ENCODE data around the gene NTRK2.

The NTRK2 gene

DNA sequence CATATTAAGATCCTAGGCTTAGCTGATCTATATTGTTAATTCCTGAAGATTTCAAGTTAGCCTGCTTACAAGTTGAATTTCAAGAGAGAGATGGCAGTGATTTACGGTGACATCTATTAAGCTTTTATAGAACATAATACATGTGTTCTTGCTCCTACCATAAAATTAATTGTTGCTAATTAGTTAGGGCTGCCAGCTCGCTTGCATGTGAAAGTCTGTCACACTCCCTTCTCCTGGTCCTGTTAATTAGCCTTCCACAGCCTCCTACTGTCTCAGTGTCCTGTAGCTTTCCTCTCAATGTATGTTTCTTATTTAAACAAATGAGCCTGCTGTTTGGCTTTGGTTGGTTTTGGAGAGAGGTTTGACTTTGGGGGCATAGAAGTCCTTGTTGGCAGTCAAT lies 247.2 kb downstream of the NTRK2 start:
- H3K27me3 ChIP-seq (ENCODE audit: control insufficient read depth in 1 of 2, insufficient read depth in 2 of 2, low read length in 2 of 2) = no peaks in the 10 kb centered on the region
- no peaks in the 10 kb centered on the region for H3K9me3 ChIP-seq (ENCODE audit: control insufficient read depth in 2 of 2, low read length in 2 of 2)
- H3K27ac ChIP-seq (ENCODE audit: low read length) = no peak overlapping the region
- no peak overlapping the region for H3K9ac ChIP-seq (ENCODE audit: low read length in 2 of 2)
- H3K4me3 ChIP-seq (ENCODE audit: low read length in 2 of 2) = no peak overlapping the region
- no peaks in the 10 kb centered on the region for H3K36me3 ChIP-seq (ENCODE audit: control insufficient read depth in 2 of 2, insufficient read depth in 2 of 2, low read length in 2 of 2)
- H3K4me1 ChIP-seq (ENCODE audit: control insufficient read depth, insufficient read depth, low read length) = no peaks in the 10 kb centered on the region

DNA sequence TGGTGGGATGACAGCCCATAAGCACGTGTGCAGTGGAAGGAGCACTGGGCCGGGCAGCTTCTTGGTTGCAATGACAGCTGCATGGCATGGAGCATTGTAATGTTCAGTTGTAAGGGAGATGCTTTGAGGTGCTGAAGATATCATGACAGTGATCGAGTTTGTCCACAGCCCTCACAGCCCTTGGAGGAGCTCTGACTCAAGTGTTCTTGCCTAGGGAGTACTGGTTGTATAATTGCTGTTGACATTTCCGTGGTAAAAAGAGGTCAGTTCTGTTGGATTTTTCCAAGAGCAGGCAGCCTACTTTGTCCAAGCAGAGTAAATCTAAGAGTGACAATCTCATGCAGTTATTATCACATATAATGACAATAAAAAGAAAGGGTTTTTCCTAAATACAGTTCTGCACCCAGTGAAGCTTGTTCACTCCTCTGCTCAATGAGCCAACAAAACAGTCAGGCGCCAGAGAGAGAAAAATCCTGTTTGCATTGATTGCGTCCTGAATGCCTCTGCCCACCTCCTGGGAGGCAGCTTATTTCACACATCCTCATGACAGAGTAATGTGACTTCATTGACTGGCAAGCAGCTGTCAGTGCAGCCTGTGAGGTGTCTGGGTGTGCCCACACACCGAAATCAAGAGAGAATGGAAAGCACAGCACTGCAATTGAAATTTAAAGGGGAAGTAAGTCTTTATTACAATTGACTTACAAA lies 248.0 kb downstream of the NTRK2 start:
- no peak overlapping the region for H3K27ac ChIP-seq (ENCODE audit: low read length)
- H3K9ac ChIP-seq (ENCODE audit: low read length in 2 of 2) = no peak overlapping the region
- H3K36me3 ChIP-seq (ENCODE audit: control insufficient read depth in 2 of 2, insufficient read depth in 2 of 2, low read length in 2 of 2) = no peaks in the 10 kb centered on the region
- H3K9me3 ChIP-seq (ENCODE audit: control insufficient read depth in 2 of 2, low read length in 2 of 2) = no peaks in the 10 kb centered on the region
- no peaks in the 10 kb centered on the region for H3K4me1 ChIP-seq (ENCODE audit: control insufficient read depth, insufficient read depth, low read length)
- no peak overlapping the region for H3K4me3 ChIP-seq (ENCODE audit: low read length in 2 of 2)
- H3K27me3 ChIP-seq (ENCODE audit: control insufficient read depth in 1 of 2, insufficient read depth in 2 of 2, low read length in 2 of 2) = no peaks in the 10 kb centered on the region

DNA sequence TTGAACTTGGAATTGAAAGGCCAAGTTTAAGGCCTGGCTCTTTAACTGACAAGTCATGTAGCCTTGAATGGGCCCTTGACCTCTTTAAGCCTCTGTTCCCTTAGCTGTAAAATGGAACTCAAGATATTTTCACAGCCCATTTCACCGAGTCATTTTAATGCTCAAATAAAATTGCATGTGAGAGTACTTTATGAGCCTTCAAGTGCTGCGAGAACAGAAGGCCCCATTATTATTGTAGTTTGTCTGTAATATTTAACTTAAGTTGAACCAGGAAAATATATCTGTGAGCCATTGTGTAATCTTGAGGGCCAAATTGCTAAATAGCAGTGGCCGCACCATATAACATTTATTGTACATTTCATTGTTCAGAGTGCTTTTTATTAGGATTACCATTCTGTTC lies 249.9 kb downstream of the NTRK2 start:
- Histone ChIP-seq H3K4me1 (ENCODE audit: control insufficient read depth, insufficient read depth, low read length) (no peaks in the 10 kb centered on the region), H3K27me3 (ENCODE audit: control insufficient read depth in 1 of 2, insufficient read depth in 2 of 2, low read length in 2 of 2) (no peaks in the 10 kb centered on the region), H3K4me3 (ENCODE audit: low read length in 2 of 2) (no peak overlapping the region), H3K9me3 (ENCODE audit: control insufficient read depth in 2 of 2, low read length in 2 of 2) (no peaks in the 10 kb centered on the region), H3K27ac (ENCODE audit: low read length) (no peak overlapping the region), H3K36me3 (ENCODE audit: control insufficient read depth in 2 of 2, insufficient read depth in 2 of 2, low read length in 2 of 2) (no peaks in the 10 kb centered on the region), H3K9ac (ENCODE audit: low read length in 2 of 2) (no peak overlapping the region)

DNA sequence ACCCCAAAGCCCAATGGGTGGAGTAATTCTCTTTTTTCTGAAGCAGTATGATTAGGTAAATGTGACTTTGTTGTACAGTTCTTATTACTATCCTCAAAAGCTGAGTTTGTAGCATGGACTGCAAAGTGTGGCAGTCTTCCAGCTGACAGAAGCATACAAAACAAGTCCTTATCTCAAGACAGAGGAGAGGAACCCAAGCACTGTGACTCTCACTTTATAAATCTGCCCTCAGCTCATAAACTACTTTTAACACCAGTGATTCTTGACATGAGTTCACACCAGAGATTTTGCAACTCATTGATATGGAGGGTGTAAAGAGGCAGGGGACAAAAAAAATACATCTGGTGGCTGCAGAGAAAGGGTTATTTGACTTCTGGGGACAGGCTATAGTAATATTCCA lies 251.6 kb downstream of the NTRK2 start:
- Histone ChIP-seq H3K4me3 (ENCODE audit: low read length in 2 of 2) (no peak overlapping the region), H3K36me3 (ENCODE audit: control insufficient read depth in 2 of 2, insufficient read depth in 2 of 2, low read length in 2 of 2) (no peaks in the 10 kb centered on the region)

DNA sequence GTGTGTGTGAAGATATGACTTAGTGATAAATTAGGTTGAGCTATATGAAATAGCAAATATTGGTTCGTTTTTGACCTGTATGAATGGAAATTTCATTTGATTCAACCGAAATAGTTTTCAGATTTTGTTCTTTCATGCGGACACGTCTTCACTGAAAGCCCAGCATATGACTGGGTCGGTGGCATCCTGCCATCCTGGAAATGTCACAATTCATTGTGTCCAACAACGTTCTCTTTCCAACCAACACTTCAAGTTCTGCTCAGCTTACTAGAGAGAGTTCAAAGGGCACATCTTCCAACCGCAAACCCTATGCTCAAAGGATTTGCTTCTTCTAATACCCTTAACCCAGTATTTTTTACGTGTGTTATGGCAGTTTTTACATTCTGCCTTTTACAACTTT lies 252.5 kb downstream of the NTRK2 start:
- H3K27ac ChIP-seq (ENCODE audit: low read length) = no peak overlapping the region
- no peak overlapping the region for H3K9ac ChIP-seq (ENCODE audit: low read length in 2 of 2)
- no peaks in the 10 kb centered on the region for H3K4me1 ChIP-seq (ENCODE audit: control insufficient read depth, insufficient read depth, low read length)
- no peaks in the 10 kb centered on the region for H3K36me3 ChIP-seq (ENCODE audit: control insufficient read depth in 2 of 2, insufficient read depth in 2 of 2, low read length in 2 of 2)
- no peaks in the 10 kb centered on the region for H3K27me3 ChIP-seq (ENCODE audit: control insufficient read depth in 1 of 2, insufficient read depth in 2 of 2, low read length in 2 of 2)
- no peak overlapping the region for H3K4me3 ChIP-seq (ENCODE audit: low read length in 2 of 2)
- H3K9me3 ChIP-seq (ENCODE audit: control insufficient read depth in 2 of 2, low read length in 2 of 2) = no peaks in the 10 kb centered on the region

More for the DNA sequence above, 251.6 kb downstream of the NTRK2 start:
- H3K9me3 ChIP-seq (ENCODE audit: control insufficient read depth in 2 of 2, low read length in 2 of 2) = no peaks in the 10 kb centered on the region
- H3K27ac ChIP-seq (ENCODE audit: low read length) = no peak overlapping the region
- no peaks in the 10 kb centered on the region for H3K4me1 ChIP-seq (ENCODE audit: control insufficient read depth, insufficient read depth, low read length)
- no peaks in the 10 kb centered on the region for H3K27me3 ChIP-seq (ENCODE audit: control insufficient read depth in 1 of 2, insufficient read depth in 2 of 2, low read length in 2 of 2)
- H3K9ac ChIP-seq (ENCODE audit: low read length in 2 of 2) = no peak overlapping the region

DNA sequence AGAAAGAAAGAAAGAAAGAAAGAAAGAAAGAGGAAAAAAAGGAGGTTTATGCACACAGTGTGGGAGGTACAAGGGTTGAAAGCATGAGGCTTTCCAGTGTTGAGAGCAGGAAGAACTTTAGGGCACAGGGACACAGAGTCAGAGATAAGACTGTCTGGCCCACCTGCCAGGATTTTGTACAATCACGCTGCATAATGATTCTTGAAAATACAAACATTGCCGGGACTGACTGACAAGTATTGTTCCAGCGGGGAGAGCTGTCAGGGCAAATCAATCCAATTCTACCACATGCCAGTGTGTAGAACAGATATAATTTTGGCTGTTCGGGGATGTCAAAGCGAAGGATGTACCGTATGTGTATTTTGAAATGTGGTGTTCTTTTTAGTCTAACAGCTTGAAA lies 254.7 kb downstream of the NTRK2 start:
- Histone ChIP-seq H3K4me3 (ENCODE audit: low read length in 2 of 2) (no peak overlapping the region), H3K9me3 (ENCODE audit: control insufficient read depth in 2 of 2, low read length in 2 of 2) (no peaks in the 10 kb centered on the region), H3K36me3 (ENCODE audit: control insufficient read depth in 2 of 2, insufficient read depth in 2 of 2, low read length in 2 of 2) (no peaks in the 10 kb centered on the region), H3K27ac (ENCODE audit: low read length) (no peak overlapping the region), H3K27me3 (ENCODE audit: control insufficient read depth in 1 of 2, insufficient read depth in 2 of 2, low read length in 2 of 2) (no peaks in the 10 kb centered on the region), H3K4me1 (ENCODE audit: control insufficient read depth, insufficient read depth, low read length) (no peaks in the 10 kb centered on the region), H3K9ac (ENCODE audit: low read length in 2 of 2) (no peak overlapping the region)

DNA sequence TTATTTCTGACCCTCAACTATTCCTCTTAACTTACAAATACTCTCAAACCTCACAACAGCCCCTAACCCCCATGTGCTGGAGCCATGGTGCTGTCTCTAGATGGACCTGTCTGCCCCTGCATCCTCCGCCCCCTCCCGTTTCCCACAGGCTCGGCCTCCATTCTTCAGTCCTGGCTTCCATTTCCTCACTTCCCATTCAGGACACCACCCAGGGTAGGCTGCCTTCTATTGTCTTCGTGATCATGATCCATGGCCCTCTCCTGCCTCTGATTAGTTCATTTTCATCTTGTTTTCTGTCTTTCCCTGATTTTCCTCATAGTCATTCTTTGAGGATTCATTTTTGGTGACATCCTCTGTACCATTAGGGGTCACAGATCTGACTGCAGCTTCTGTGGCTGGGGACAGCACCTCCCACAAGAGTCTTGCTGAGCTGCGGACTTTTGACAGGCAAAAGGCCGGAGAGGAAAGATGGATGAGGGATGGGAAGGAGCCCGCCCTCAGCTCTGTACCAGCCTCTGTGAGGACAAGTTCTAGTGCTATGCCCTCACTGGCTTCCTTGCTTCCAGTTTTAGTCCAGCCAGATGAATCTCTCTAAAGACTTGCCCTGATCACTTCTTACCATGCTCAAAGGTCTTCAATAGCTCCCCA lies 255.8 kb downstream of the NTRK2 start:
- H3K4me3 ChIP-seq (ENCODE audit: low read length in 2 of 2) = no peak overlapping the region
- H3K4me1 ChIP-seq (ENCODE audit: control insufficient read depth, insufficient read depth, low read length) = no peaks in the 10 kb centered on the region
- H3K27ac ChIP-seq (ENCODE audit: low read length) = no peak overlapping the region
- H3K36me3 ChIP-seq (ENCODE audit: control insufficient read depth in 2 of 2, insufficient read depth in 2 of 2, low read length in 2 of 2) = no peaks in the 10 kb centered on the region
- H3K9me3 ChIP-seq (ENCODE audit: control insufficient read depth in 2 of 2, low read length in 2 of 2) = no peaks in the 10 kb centered on the region
- H3K9ac ChIP-seq (ENCODE audit: low read length in 2 of 2) = no peak overlapping the region
- no peaks in the 10 kb centered on the region for H3K27me3 ChIP-seq (ENCODE audit: control insufficient read depth in 1 of 2, insufficient read depth in 2 of 2, low read length in 2 of 2)

DNA sequence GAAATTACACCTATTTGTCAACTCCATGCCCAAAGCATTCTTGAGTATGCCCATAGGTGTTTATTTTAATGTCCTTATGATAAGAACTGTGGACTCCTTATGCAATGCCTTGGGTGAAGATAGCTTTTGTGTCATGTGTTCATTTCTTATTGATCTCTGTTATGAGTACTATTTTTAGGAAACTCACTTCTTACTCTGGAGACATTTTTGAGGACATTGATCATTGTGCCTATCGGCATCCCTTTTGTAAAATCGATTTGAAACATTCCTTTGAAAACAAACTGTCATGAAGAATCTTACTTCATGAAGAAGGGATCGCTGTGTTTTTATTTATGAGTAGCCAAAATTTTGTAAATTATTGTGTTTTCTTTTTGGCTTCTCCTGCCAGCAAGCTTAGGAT lies 257.3 kb downstream of the NTRK2 start:
- no peaks in the 10 kb centered on the region for H3K27me3 ChIP-seq (ENCODE audit: control insufficient read depth in 1 of 2, insufficient read depth in 2 of 2, low read length in 2 of 2)
- H3K27ac ChIP-seq (ENCODE audit: low read length) = no peak overlapping the region
- no peaks in the 10 kb centered on the region for H3K36me3 ChIP-seq (ENCODE audit: control insufficient read depth in 2 of 2, insufficient read depth in 2 of 2, low read length in 2 of 2)
- H3K9me3 ChIP-seq (ENCODE audit: control insufficient read depth in 2 of 2, low read length in 2 of 2) = no peaks in the 10 kb centered on the region
- no peak overlapping the region for H3K4me3 ChIP-seq (ENCODE audit: low read length in 2 of 2)
- no peaks in the 10 kb centered on the region for H3K4me1 ChIP-seq (ENCODE audit: control insufficient read depth, insufficient read depth, low read length)
- H3K9ac ChIP-seq (ENCODE audit: low read length in 2 of 2) = no peak overlapping the region

DNA sequence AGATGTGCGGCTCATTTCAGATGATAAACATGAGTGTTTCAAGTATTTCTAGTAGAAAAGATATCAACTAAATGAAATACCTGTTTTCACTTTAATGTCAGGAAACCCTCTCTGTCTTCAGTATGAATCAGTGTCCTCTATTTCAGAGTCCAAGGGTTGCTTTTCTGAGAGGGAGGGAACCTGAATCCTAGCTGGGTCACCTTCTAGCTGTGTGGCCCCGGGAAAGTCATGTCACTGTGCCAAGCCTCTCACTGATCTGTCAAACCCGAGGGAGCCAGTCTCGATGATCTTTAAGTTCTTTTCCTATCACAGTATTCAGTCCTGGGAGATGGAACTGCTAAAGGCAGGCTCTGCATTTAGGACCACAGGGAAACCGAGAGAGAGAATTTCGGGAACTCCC lies 258.9 kb downstream of the NTRK2 start:
- H3K4me1 ChIP-seq (ENCODE audit: control insufficient read depth, insufficient read depth, low read length) = no peaks in the 10 kb centered on the region
- H3K9ac ChIP-seq (ENCODE audit: low read length in 2 of 2) = no peak overlapping the region
- no peaks in the 10 kb centered on the region for H3K27me3 ChIP-seq (ENCODE audit: control insufficient read depth in 1 of 2, insufficient read depth in 2 of 2, low read length in 2 of 2)
- H3K4me3 ChIP-seq (ENCODE audit: low read length in 2 of 2) = no peak overlapping the region
- H3K36me3 ChIP-seq (ENCODE audit: control insufficient read depth in 2 of 2, insufficient read depth in 2 of 2, low read length in 2 of 2) = no peaks in the 10 kb centered on the region
- H3K27ac ChIP-seq (ENCODE audit: low read length) = no peak overlapping the region
- no peaks in the 10 kb centered on the region for H3K9me3 ChIP-seq (ENCODE audit: control insufficient read depth in 2 of 2, low read length in 2 of 2)

DNA sequence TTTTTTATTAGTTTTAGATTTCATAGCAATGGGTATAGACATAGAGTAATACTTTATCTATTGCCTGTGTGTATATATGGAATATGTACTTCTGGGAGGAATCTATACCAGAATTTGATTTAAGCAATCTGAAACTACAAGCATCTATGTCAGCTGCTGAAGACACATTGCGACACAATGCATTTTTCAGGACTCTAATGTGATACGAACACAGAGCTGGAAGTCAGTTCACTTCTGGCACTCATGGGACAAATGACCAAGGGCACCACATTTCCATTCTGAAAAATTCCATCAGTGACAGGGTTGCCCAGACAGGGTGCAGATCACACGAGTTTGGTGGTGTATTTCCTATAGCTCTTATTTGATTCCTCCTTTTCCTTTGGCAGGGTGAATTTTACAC lies 259.5 kb downstream of the NTRK2 start:
- H3K9ac ChIP-seq (ENCODE audit: low read length in 2 of 2) = no peak overlapping the region
- H3K4me1 ChIP-seq (ENCODE audit: control insufficient read depth, insufficient read depth, low read length) = no peaks in the 10 kb centered on the region
- no peak overlapping the region for H3K27ac ChIP-seq (ENCODE audit: low read length)
- H3K27me3 ChIP-seq (ENCODE audit: control insufficient read depth in 1 of 2, insufficient read depth in 2 of 2, low read length in 2 of 2) = no peaks in the 10 kb centered on the region
- H3K9me3 ChIP-seq (ENCODE audit: control insufficient read depth in 2 of 2, low read length in 2 of 2) = no peaks in the 10 kb centered on the region
- H3K36me3 ChIP-seq (ENCODE audit: control insufficient read depth in 2 of 2, insufficient read depth in 2 of 2, low read length in 2 of 2) = no peaks in the 10 kb centered on the region
- H3K4me3 ChIP-seq (ENCODE audit: low read length in 2 of 2) = no peak overlapping the region

DNA sequence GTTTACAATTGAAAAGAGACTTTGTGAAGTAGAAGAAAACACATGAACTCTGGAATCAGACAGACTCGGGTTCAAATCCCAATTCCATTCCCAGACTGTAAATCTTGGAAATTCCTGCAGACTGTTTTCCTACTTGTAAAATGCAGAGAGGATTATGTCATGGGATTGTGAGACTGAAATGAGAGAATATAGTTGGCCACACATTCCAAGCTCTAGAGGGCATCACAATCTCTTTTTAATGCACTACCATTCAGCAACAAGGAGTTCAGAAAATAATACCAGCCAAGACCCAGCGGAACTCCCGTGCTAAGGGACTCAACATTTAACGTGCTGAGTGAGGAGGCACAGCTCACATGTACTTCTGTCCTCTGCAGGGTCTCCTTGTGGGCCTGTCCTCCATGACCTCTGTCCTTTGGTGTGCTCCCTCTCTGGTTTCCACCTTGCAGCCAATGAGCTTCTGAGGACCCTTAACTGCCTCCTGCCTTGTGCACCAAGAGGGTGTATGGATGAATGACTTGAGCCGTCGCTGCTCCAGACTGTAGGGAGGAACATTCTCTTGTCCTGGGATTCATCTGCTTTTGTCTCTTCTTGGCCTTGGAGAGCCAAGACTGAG lies 263.5 kb downstream of the NTRK2 start:
- H3K27me3 ChIP-seq (ENCODE audit: control insufficient read depth in 1 of 2, insufficient read depth in 2 of 2, low read length in 2 of 2) = no peaks in the 10 kb centered on the region
- H3K9ac ChIP-seq (ENCODE audit: low read length in 2 of 2) = no peak overlapping the region
- no peaks in the 10 kb centered on the region for H3K36me3 ChIP-seq (ENCODE audit: control insufficient read depth in 2 of 2, insufficient read depth in 2 of 2, low read length in 2 of 2)
- H3K9me3 ChIP-seq (ENCODE audit: control insufficient read depth in 2 of 2, low read length in 2 of 2) = no peaks in the 10 kb centered on the region
- H3K27ac ChIP-seq (ENCODE audit: low read length) = no peak overlapping the region
- H3K4me3 ChIP-seq (ENCODE audit: low read length in 2 of 2) = no peak overlapping the region
- peaks cover 6% of the 10 kb centered on the region for H3K4me1 ChIP-seq (ENCODE audit: control insufficient read depth, insufficient read depth, low read length)
